ENCODE measurements around the gene CTCFL. TPM values are rescaled to one million over a fixed set of nuclear protein-coding genes. Genes with fewer than 3 reads are reported as not detected.

Gene CTCFL
- polyA plus RNA-seq, 1 donor from 2014 or later: not detected

DNA sequence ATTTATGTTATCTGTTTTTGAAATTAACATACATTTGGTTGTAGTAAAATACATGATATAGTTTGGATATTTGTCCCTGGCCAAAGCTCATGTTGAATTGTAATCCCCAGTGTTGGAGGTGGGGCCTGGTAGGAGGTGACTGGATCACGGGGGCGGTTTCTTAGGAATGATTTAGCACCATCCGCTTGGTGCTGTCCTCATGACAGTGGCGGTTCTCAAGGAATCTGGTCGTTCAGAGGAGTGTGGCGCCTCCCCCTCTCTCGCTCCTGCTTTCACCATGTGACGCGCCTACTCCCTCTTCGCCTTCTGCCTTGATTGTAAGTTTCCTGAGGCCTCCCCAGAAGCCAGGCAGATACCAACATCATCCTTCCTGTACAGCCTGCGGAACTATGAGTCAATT lies 29.0 kb downstream of the CTCFL start:
- H3K9me3 ChIP-seq (ENCODE audit: low read length): no peaks in the 10 kb centered on the region
- no peaks in the 10 kb centered on the region for H3K27me3 ChIP-seq (ENCODE audit: insufficient read depth, low read depth, low read length)
- H2AFZ ChIP-seq (ENCODE audit: low read depth, low read length): no peak overlapping the region
- no peak overlapping the region for H3K9ac ChIP-seq (ENCODE audit: low read length)
- H3K36me3 ChIP-seq (ENCODE audit: insufficient read depth, low read length): no peaks in the 10 kb centered on the region
- no peaks in the 10 kb centered on the region for H3F3A ChIP-seq (ENCODE audit: insufficient read depth, low read length, poor library complexity, severe bottlenecking)
- H3K4me3 ChIP-seq (ENCODE audit: low read length): no peak overlapping the region
- TF ChIP-seq EZH2 (IDR thresholded peaks at IDR 0.05; ENCODE audit: borderline replicate concordance, insufficient read depth, low read length, poor library complexity, severe bottlenecking): no peak
- no peak for TF ChIP-seq MXI1 (conservative IDR thresholded peaks at IDR 0.05; ENCODE audit: poor library complexity, severe bottlenecking)
- TF ChIP-seq, protein P1, sequence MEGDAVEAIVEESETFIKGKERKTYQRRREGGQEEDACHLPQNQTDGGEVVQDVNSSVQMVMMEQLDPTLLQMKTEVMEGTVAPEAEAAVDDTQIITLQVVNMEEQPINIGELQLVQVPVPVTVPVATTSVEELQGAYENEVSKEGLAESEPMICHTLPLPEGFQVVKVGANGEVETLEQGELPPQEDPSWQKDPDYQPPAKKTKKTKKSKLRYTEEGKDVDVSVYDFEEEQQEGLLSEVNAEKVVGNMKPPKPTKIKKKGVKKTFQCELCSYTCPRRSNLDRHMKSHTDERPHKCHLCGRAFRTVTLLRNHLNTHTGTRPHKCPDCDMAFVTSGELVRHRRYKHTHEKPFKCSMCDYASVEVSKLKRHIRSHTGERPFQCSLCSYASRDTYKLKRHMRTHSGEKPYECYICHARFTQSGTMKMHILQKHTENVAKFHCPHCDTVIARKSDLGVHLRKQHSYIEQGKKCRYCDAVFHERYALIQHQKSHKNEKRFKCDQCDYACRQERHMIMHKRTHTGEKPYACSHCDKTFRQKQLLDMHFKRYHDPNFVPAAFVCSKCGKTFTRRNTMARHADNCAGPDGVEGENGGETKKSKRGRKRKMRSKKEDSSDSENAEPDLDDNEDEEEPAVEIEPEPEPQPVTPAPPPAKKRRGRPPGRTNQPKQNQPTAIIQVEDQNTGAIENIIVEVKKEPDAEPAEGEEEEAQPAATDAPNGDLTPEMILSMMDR (IDR thresholded peaks at IDR 0.05; ENCODE audit: poor library complexity, severe bottlenecking): no peak
- no peak for TF ChIP-seq TAF1 (IDR thresholded peaks at IDR 0.05; ENCODE audit: low read depth)
- TF ChIP-seq RAD21 (conservative IDR thresholded peaks at IDR 0.05): no peak
- no peak for TF ChIP-seq POLR2AphosphoS5 (IDR thresholded peaks at IDR 0.05)
- no peaks in the 10 kb centered on the region for H3K79me2 ChIP-seq (replicated peaks; ENCODE audit: insufficient read depth, low read length)
- no peak overlapping the region for H3K27ac ChIP-seq (ENCODE audit: low read length)
- no peaks in the 10 kb centered on the region for H4K20me1 ChIP-seq (ENCODE audit: insufficient read depth)
- no peaks in the 10 kb centered on the region for H3K9me2 ChIP-seq (ENCODE audit: insufficient read depth, low read length)
- no peak overlapping the region for H3K4me2 ChIP-seq (ENCODE audit: low read length)

DNA sequence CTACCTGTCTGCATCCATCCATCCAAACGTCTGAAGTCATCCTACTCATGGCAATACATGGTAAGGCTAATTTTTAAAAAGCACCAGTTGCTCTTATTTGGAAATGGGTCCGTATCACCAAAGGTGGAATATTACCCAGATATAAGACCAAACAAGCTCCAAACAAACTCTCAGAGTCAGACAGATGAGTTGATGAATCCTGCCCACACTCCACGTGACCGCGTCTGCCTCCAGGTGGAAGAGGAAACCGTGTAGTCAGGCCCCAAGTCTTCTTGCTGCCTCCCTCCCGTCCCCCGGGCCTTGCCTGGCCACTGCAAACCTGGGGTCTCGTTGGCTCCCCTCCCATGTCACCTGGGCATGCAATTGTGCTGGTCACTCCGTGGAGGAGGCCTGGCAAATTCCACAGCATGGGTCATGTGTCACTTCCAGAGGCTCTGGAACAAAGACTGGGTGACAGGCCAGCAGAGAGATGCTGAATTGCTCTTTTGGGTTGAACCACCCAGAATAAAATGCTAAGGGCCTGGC lies 31.8 kb downstream of the CTCFL start:
- no peak for TF ChIP-seq RAD21 (conservative IDR thresholded peaks at IDR 0.05)
- TF ChIP-seq, protein P2, sequence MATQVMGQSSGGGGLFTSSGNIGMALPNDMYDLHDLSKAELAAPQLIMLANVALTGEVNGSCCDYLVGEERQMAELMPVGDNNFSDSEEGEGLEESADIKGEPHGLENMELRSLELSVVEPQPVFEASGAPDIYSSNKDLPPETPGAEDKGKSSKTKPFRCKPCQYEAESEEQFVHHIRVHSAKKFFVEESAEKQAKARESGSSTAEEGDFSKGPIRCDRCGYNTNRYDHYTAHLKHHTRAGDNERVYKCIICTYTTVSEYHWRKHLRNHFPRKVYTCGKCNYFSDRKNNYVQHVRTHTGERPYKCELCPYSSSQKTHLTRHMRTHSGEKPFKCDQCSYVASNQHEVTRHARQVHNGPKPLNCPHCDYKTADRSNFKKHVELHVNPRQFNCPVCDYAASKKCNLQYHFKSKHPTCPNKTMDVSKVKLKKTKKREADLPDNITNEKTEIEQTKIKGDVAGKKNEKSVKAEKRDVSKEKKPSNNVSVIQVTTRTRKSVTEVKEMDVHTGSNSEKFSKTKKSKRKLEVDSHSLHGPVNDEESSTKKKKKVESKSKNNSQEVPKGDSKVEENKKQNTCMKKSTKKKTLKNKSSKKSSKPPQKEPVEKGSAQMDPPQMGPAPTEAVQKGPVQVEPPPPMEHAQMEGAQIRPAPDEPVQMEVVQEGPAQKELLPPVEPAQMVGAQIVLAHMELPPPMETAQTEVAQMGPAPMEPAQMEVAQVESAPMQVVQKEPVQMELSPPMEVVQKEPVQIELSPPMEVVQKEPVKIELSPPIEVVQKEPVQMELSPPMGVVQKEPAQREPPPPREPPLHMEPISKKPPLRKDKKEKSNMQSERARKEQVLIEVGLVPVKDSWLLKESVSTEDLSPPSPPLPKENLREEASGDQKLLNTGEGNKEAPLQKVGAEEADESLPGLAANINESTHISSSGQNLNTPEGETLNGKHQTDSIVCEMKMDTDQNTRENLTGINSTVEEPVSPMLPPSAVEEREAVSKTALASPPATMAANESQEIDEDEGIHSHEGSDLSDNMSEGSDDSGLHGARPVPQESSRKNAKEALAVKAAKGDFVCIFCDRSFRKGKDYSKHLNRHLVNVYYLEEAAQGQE (IDR thresholded peaks at IDR 0.05; ENCODE audit: borderline replicate concordance): no peak
- no peak for TF ChIP-seq MXI1 (conservative IDR thresholded peaks at IDR 0.05; ENCODE audit: poor library complexity, severe bottlenecking)
- TF ChIP-seq EP300 (conservative IDR thresholded peaks at IDR 0.05; ENCODE audit: poor library complexity, severe bottlenecking): no peak
- TF ChIP-seq, protein P1 (IDR thresholded peaks at IDR 0.05; ENCODE audit: poor library complexity, severe bottlenecking): no peak
- TF ChIP-seq POLR2AphosphoS5 (IDR thresholded peaks at IDR 0.05): no peak
- TF ChIP-seq SMC3 (conservative IDR thresholded peaks at IDR 0.05; ENCODE audit: poor library complexity): no peak
- no peak for TF ChIP-seq EZH2 (IDR thresholded peaks at IDR 0.05; ENCODE audit: borderline replicate concordance, insufficient read depth, low read length, poor library complexity, severe bottlenecking)
- TF ChIP-seq TAF1 (IDR thresholded peaks at IDR 0.05; ENCODE audit: low read depth): no peak
- H4K20me1 ChIP-seq (ENCODE audit: insufficient read depth): no peaks in the 10 kb centered on the region
- no peak overlapping the region for H3K4me3 ChIP-seq (ENCODE audit: low read length)
- H3K9me3 ChIP-seq (ENCODE audit: low read length): no peaks in the 10 kb centered on the region
- no peak overlapping the region for H2AFZ ChIP-seq (ENCODE audit: low read depth, low read length)
- H3K9ac ChIP-seq (ENCODE audit: low read length): no peak overlapping the region
- no peaks in the 10 kb centered on the region for H3K27me3 ChIP-seq (ENCODE audit: insufficient read depth, low read depth, low read length)
- H3K4me2 ChIP-seq (ENCODE audit: low read length): no peak overlapping the region
- H3K27ac ChIP-seq (ENCODE audit: low read length): no peak overlapping the region
- H3F3A ChIP-seq (ENCODE audit: insufficient read depth, low read length, poor library complexity, severe bottlenecking): no peaks in the 10 kb centered on the region
- no peaks in the 10 kb centered on the region for H3K9me2 ChIP-seq (ENCODE audit: insufficient read depth, low read length)
- H3K79me2 ChIP-seq (replicated peaks; ENCODE audit: insufficient read depth, low read length): no peaks in the 10 kb centered on the region
- H3K36me3 ChIP-seq (ENCODE audit: insufficient read depth, low read length): no peaks in the 10 kb centered on the region

Measured in neural cell (in vitro differentiated cells).